ENCODE results near the gene NRCAM.

NRCAM gene

GRCh38 chr7:108328174-108328651 is 128.0 kb downstream of the NRCAM start:
- Histone ChIP-seq H3K4me1 (ENCODE audit: insufficient read depth, poor library complexity, severe bottlenecking) (no peaks in the 10 kb centered on the region), H3K36me3 (ENCODE audit: low read depth) (no peaks in the 10 kb centered on the region), H3K27me3 (ENCODE audit: insufficient read depth, poor library complexity, severe bottlenecking) (no peaks in the 10 kb centered on the region), H3K9me3 (ENCODE audit: severe bottlenecking) (no peaks in the 10 kb centered on the region), H3K27ac (ENCODE audit: poor library complexity, severe bottlenecking) (no peak overlapping the region), H3K4me3 (ENCODE audit: severe bottlenecking) (no peak overlapping the region)
- ATAC-seq (ENCODE audit: low read depth) = no peak
- no peak for TF ChIP-seq CTCF (IDR thresholded peaks at IDR 0.05; ENCODE audit: poor library complexity, severe bottlenecking)
- DNase-seq (ENCODE audit: low spot score) = no peak

GRCh38 chr7:108327353-108327752 is 128.9 kb downstream of the NRCAM start:
- TF ChIP-seq CTCF (IDR thresholded peaks at IDR 0.05; ENCODE audit: poor library complexity, severe bottlenecking) = no peak
- Histone ChIP-seq H3K27me3 (ENCODE audit: insufficient read depth, poor library complexity, severe bottlenecking) (no peaks in the 10 kb centered on the region), H3K27ac (ENCODE audit: poor library complexity, severe bottlenecking) (no peak overlapping the region), H3K36me3 (ENCODE audit: low read depth) (no peaks in the 10 kb centered on the region), H3K9me3 (ENCODE audit: severe bottlenecking) (no peaks in the 10 kb centered on the region), H3K4me1 (ENCODE audit: insufficient read depth, poor library complexity, severe bottlenecking) (no peaks in the 10 kb centered on the region), H3K4me3 (ENCODE audit: severe bottlenecking) (no peak overlapping the region)
- DNase-seq (ENCODE audit: low spot score) = no peak
- no peak for ATAC-seq (ENCODE audit: low read depth)

- TF ChIP-seq CTCF (IDR thresholded peaks at IDR 0.05; ENCODE audit: poor library complexity, severe bottlenecking) = no peak
- DNase-seq (ENCODE audit: low spot score) (no peak), ATAC-seq (ENCODE audit: low read depth) (no peak)
- Histone ChIP-seq H3K4me3 (ENCODE audit: severe bottlenecking) (no peak overlapping the region), H3K27me3 (ENCODE audit: insufficient read depth, poor library complexity, severe bottlenecking) (no peaks in the 10 kb centered on the region), H3K27ac (ENCODE audit: poor library complexity, severe bottlenecking) (no peak overlapping the region), H3K36me3 (ENCODE audit: low read depth) (no peaks in the 10 kb centered on the region), H3K4me1 (ENCODE audit: insufficient read depth, poor library complexity, severe bottlenecking) (no peaks in the 10 kb centered on the region), H3K9me3 (ENCODE audit: severe bottlenecking) (no peaks in the 10 kb centered on the region)
Observed at GRCh38 chr7:108326938-108327337, 129.3 kb downstream of the NRCAM start.

- Histone ChIP-seq H3K27me3 (ENCODE audit: insufficient read depth, poor library complexity, severe bottlenecking) (no peaks in the 10 kb centered on the region), H3K9me3 (ENCODE audit: severe bottlenecking) (no peaks in the 10 kb centered on the region), H3K4me3 (ENCODE audit: severe bottlenecking) (no peak overlapping the region), H3K4me1 (ENCODE audit: insufficient read depth, poor library complexity, severe bottlenecking) (no peaks in the 10 kb centered on the region), H3K36me3 (ENCODE audit: low read depth) (no peaks in the 10 kb centered on the region), H3K27ac (ENCODE audit: poor library complexity, severe bottlenecking) (no peak overlapping the region)
- DNase-seq (ENCODE audit: low spot score) (no peak), ATAC-seq (ENCODE audit: low read depth) (no peak)
- TF ChIP-seq CTCF (IDR thresholded peaks at IDR 0.05; ENCODE audit: poor library complexity, severe bottlenecking) = no peak
Observed at GRCh38 chr7:108324053-108325038, 131.9 kb downstream of the NRCAM start.

Measured in RWPE2 (cell line).